ENCODE results near the gene SERPINH1.

Gene SERPINH1

GRCh38 chr11:75585293-75585670 lies 23.2 kb downstream of the SERPINH1 start:
- DNase-seq (no peak), ATAC-seq (no peak)
- H3K4me1 Mint-ChIP-seq: peaks cover 19% of the 10 kb centered on the region
- H3K9me3 Mint-ChIP-seq: no peaks in the 10 kb centered on the region
- H3K4me3 Mint-ChIP-seq: no peak overlapping the region
- no peaks in the 10 kb centered on the region for H3K36me3 Mint-ChIP-seq (ENCODE audit: low read depth)
- no peaks in the 10 kb centered on the region for H3K27me3 Mint-ChIP-seq
- no peak overlapping the region for H3K27ac Mint-ChIP-seq

- Mint-ChIP-seq H3K4me3 (no peak overlapping the region), H3K9me3 (no peaks in the 10 kb centered on the region), H3K4me1 (peaks cover 19% of the 10 kb centered on the region), H3K27me3 (no peaks in the 10 kb centered on the region), H3K36me3 (ENCODE audit: low read depth) (no peaks in the 10 kb centered on the region), H3K27ac (no peak overlapping the region)
- DNase-seq (no peak), ATAC-seq (no peak)
Measured at GRCh38 chr11:75586395-75586794, 24.3 kb downstream of the SERPINH1 start.

GRCh38 chr11:75588051-75588481 lies 26.0 kb downstream of the SERPINH1 start:
- DNase-seq (no peak), ATAC-seq (no peak)
- Mint-ChIP-seq H3K36me3 (ENCODE audit: low read depth) (no peaks in the 10 kb centered on the region), H3K9me3 (no peaks in the 10 kb centered on the region), H3K27me3 (no peaks in the 10 kb centered on the region), H3K4me3 (no peak overlapping the region), H3K4me1 (peaks cover 10% of the 10 kb centered on the region), H3K27ac (no peak overlapping the region)

DNA sequence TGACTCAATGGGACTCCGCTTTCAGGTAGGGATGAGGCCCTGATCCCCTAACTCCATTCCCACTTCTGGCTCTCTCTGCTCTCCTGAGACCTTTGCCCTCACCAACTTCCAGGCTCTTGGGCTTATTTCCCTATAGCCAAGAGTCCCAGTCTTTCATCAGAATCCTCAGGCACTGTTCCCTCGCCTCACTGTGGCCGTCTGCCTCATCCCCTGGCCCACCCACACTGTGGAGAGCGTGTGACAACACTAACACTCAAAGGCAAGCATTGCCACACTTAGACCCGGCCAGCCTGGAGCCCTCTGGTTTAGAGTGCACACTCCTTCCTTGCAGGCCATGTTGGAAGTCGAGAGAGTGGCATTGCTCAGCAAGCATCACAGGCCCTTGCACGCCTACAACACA lies 27.0 kb downstream of the SERPINH1 start:
- no peaks in the 10 kb centered on the region for H3K9me3 Mint-ChIP-seq
- no peaks in the 10 kb centered on the region for H3K27me3 Mint-ChIP-seq
- no peak for DNase-seq
- H3K27ac Mint-ChIP-seq: no peak overlapping the region
- no peaks in the 10 kb centered on the region for H3K36me3 Mint-ChIP-seq (ENCODE audit: low read depth)
- H3K4me3 Mint-ChIP-seq: no peak overlapping the region
- peaks cover 8% of the 10 kb centered on the region for H3K4me1 Mint-ChIP-seq
- no peak for ATAC-seq

GRCh38 chr11:75589933-75590332 lies 27.9 kb downstream of the SERPINH1 start:
- Mint-ChIP-seq H3K9me3 (no peaks in the 10 kb centered on the region), H3K36me3 (ENCODE audit: low read depth) (no peaks in the 10 kb centered on the region), H3K27me3 (no peaks in the 10 kb centered on the region), H3K4me3 (no peak overlapping the region), H3K4me1 (peaks cover 4% of the 10 kb centered on the region), H3K27ac (no peak overlapping the region)
- DNase-seq (no peak), ATAC-seq (no peak)

DNA sequence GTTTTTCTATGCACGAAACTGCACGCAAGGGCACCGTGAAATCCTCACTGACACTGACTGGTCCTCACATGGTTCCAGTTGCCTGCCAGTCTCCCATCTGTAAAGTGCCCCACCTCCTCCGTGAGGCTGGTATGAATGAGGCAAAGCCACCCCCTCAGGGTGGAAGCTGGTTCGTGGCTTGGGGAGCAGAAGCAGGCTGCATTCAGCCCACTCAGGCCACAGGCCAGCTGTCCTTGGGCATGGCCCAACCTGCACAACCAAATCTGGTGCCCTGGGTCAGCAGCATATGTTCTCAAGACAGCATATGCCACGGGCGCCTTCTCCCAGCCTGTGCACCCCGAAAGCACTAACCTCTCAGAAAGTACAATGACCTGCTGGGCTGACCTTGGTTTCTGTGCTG lies 29.3 kb downstream of the SERPINH1 start:
- H3K4me3 Mint-ChIP-seq: no peak overlapping the region
- no peaks in the 10 kb centered on the region for H3K36me3 Mint-ChIP-seq (ENCODE audit: low read depth)
- no peaks in the 10 kb centered on the region for H3K27me3 Mint-ChIP-seq
- ATAC-seq (no peak), DNase-seq (no peak)
- no peaks in the 10 kb centered on the region for H3K9me3 Mint-ChIP-seq
- no peak overlapping the region for H3K27ac Mint-ChIP-seq
- H3K4me1 Mint-ChIP-seq: peaks cover 4% of the 10 kb centered on the region

DNA sequence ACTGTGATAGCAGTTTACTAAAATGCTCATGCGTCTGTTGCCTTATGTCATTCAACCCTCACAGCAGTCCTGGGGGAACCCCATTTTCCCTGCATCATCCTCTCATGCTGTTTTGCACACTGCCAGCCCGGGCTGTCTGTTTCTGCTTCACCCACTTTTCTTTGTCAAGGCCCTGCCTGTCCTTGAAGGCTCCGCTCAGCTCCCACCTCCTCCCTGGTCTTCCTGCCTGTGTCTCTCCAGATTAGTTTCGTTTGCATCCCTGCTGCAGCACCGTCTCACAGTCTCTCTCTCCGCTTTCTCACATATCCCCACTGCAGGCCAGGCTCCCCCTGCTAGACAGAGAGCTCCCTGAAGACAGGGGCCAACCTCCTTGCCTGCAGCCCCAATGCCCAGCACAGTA lies 29.9 kb downstream of the SERPINH1 start:
- H3K36me3 Mint-ChIP-seq (ENCODE audit: low read depth): no peaks in the 10 kb centered on the region
- no peak overlapping the region for H3K4me3 Mint-ChIP-seq
- ATAC-seq: no peak
- H3K27me3 Mint-ChIP-seq: no peaks in the 10 kb centered on the region
- H3K4me1 Mint-ChIP-seq: peaks cover 4% of the 10 kb centered on the region
- DNase-seq: no peak
- no peak overlapping the region for H3K27ac Mint-ChIP-seq
- no peaks in the 10 kb centered on the region for H3K9me3 Mint-ChIP-seq

DNA sequence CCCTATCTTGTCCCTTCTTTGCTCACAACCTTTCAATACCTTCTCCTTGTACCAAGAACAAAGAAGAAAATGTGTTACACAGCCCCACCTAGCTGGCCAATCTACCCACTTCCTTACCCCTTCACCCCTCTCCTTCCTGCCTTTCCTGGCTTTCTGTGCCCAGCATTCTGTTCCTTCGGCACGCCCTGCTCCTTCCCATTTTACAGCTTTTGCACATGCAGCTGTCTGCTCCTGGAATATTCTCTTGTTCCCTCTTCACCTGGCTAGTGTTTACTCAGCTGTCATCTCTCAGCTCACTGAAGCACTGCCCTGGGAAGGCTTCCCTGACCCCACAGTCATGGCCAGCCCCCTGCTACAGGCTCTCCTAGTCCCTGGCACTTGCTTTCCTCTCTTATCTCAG lies 30.7 kb downstream of the SERPINH1 start:
- Mint-ChIP-seq H3K27me3 (no peaks in the 10 kb centered on the region), H3K27ac (no peak overlapping the region), H3K9me3 (no peaks in the 10 kb centered on the region), H3K4me3 (no peak overlapping the region), H3K4me1 (peaks cover 4% of the 10 kb centered on the region), H3K36me3 (ENCODE audit: low read depth) (no peaks in the 10 kb centered on the region)
- DNase-seq (no peak), ATAC-seq (no peak)

DNA sequence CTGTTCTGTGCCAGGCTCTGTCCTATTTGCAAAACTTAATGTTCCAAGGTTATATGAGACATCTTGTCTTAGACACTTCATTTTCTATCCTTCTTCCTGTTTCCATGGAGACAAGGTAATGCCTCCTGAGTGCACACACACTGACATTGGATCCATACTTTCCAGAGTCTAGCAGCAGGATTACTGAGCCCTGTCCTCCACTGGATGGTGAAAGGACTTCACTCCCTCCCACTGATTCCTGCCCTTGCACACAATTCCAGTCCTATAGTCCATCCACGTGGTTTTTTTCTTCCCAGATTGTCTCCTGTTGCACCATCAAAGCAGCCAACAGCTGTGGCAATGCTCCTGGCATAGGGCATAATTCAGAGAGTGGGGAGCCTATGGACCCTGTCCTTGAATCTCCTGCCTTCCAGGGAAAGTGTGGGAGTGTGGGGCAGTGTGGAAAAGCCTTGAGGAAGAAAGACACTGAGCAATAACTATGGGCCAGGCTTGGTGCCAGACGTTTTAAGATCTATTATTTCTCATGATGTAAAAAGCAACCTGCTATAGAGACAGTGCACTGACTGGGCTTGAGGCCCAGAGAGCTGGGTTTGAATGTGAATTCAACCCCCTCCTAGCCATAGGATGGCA lies 31.3 kb downstream of the SERPINH1 start:
- H3K27me3 Mint-ChIP-seq: no peaks in the 10 kb centered on the region
- peaks cover 4% of the 10 kb centered on the region for H3K4me1 Mint-ChIP-seq
- no peak overlapping the region for H3K27ac Mint-ChIP-seq
- DNase-seq (no peak), ATAC-seq (no peak)
- no peaks in the 10 kb centered on the region for H3K9me3 Mint-ChIP-seq
- no peaks in the 10 kb centered on the region for H3K36me3 Mint-ChIP-seq (ENCODE audit: low read depth)
- H3K4me3 Mint-ChIP-seq: no peak overlapping the region

- H3K9me3 Mint-ChIP-seq: no peaks in the 10 kb centered on the region
- H3K4me1 Mint-ChIP-seq: peaks cover 4% of the 10 kb centered on the region
- no peak overlapping the region for H3K4me3 Mint-ChIP-seq
- H3K27ac Mint-ChIP-seq: no peak overlapping the region
- no peaks in the 10 kb centered on the region for H3K36me3 Mint-ChIP-seq (ENCODE audit: low read depth)
- no peaks in the 10 kb centered on the region for H3K27me3 Mint-ChIP-seq
- ATAC-seq (no peak), DNase-seq (no peak)
Measured at GRCh38 chr11:75594211-75594610, 32.2 kb downstream of the SERPINH1 start.

- Mint-ChIP-seq H3K27ac (no peak overlapping the region), H3K36me3 (ENCODE audit: low read depth) (no peaks in the 10 kb centered on the region), H3K27me3 (no peaks in the 10 kb centered on the region), H3K4me3 (no peak overlapping the region), H3K4me1 (peaks cover 4% of the 10 kb centered on the region), H3K9me3 (no peaks in the 10 kb centered on the region)
- DNase-seq: no peak
- ATAC-seq: no peak
Measured at GRCh38 chr11:75595429-75595828, 33.4 kb downstream of the SERPINH1 start.

DNA sequence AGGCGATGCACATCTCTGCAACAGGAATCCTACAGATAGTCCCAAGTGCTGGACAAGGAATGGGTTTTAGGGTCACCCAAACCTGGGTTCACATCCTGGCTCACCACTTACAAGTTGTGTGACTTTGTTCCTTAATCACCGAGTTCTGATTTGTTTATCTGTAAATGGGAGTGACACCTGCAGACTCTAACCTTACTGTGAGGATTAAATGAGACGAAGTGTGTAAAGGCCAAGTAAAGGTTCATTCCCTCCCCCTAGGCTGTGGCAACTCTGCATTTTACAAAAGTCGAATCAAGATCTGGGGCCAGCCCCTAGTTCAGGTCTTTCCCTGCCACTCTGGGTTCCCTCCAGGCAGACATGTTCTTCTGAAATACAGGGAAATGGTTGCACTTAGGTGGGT lies 34.9 kb downstream of the SERPINH1 start:
- DNase-seq (no peak), ATAC-seq (no peak)
- Mint-ChIP-seq H3K27me3 (no peaks in the 10 kb centered on the region), H3K27ac (no peak overlapping the region), H3K36me3 (ENCODE audit: low read depth) (no peaks in the 10 kb centered on the region), H3K4me1 (peaks cover 4% of the 10 kb centered on the region), H3K9me3 (no peaks in the 10 kb centered on the region), H3K4me3 (no peak overlapping the region)

- no peak for ATAC-seq
- DNase-seq: peak; percentile 13
- no peak overlapping the region for H3K27ac Mint-ChIP-seq
- no peaks in the 10 kb centered on the region for H3K27me3 Mint-ChIP-seq
- no peaks in the 10 kb centered on the region for H3K36me3 Mint-ChIP-seq (ENCODE audit: low read depth)
- H3K9me3 Mint-ChIP-seq: no peaks in the 10 kb centered on the region
- no peak overlapping the region for H3K4me3 Mint-ChIP-seq
- peaks cover 2% of the 10 kb centered on the region for H3K4me1 Mint-ChIP-seq
Measured at GRCh38 chr11:75597636-75598035, 35.6 kb downstream of the SERPINH1 start.

DNA sequence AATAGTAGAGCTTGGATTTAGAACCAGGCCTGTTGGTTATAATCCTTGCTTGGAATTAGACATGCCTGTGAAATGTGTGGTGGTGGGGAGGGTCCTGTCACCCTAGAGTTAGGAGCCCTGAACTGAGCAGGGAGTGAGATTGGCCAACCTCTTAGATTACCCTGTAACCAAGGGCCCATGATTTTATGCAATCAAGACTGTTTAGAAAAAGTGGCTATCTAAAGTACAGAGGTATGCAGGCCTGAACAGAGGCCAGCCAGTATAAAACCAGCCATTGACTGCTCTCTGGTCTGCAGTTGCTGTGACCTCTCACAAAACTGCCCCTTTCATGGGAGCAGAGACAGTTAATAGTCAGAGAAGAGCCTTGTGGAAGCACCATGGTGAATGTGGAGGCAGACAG lies 36.2 kb downstream of the SERPINH1 start:
- H3K9me3 Mint-ChIP-seq: no peaks in the 10 kb centered on the region
- H3K4me1 Mint-ChIP-seq: no peaks in the 10 kb centered on the region
- H3K27me3 Mint-ChIP-seq: peaks cover 2% of the 10 kb centered on the region
- H3K4me3 Mint-ChIP-seq: no peak overlapping the region
- DNase-seq (no peak), ATAC-seq (no peak)
- no peaks in the 10 kb centered on the region for H3K36me3 Mint-ChIP-seq (ENCODE audit: low read depth)
- no peak overlapping the region for H3K27ac Mint-ChIP-seq

- Mint-ChIP-seq H3K4me3 (no peak overlapping the region), H3K27me3 (peaks cover 2% of the 10 kb centered on the region), H3K9me3 (no peaks in the 10 kb centered on the region), H3K36me3 (ENCODE audit: low read depth) (no peaks in the 10 kb centered on the region), H3K4me1 (no peaks in the 10 kb centered on the region), H3K27ac (no peak overlapping the region)
- ATAC-seq (no peak), DNase-seq (no peak)
Measured at GRCh38 chr11:75598900-75599299, 36.8 kb downstream of the SERPINH1 start.

DNA sequence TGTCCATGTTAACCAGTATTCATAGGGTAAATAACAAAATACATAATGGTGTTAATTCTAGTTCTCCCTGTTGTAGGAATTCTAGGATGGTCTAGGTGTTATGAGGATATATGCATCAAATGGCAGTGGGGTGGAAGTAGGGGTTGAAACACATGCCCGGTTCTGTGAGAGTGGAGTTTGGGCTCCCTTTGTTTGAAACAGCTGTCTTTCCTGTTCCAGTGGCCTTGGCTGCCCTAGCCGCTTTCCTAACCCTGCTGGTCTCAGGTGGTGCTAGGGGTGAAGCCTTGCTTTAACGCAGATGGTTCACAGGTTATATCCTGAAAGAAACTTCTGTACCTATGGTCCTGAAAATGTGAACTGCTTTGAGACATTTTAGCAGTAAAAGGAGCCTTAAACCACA lies 38.3 kb downstream of the SERPINH1 start:
- Mint-ChIP-seq H3K27me3 (peaks cover 2% of the 10 kb centered on the region), H3K4me1 (no peaks in the 10 kb centered on the region), H3K9me3 (no peaks in the 10 kb centered on the region), H3K36me3 (ENCODE audit: low read depth) (no peaks in the 10 kb centered on the region), H3K4me3 (no peak overlapping the region), H3K27ac (no peak overlapping the region)
- no peak for DNase-seq
- ATAC-seq: no peak
